GM13977 (cell line): ENCODE results near the gene SUMO4.

Experiments used
- DNase-seq: peaks from one replicate; pipeline ENCODE4 v3.0.0; 2012; ENCODE audit warnings: low spot score
- in situ Hi-C: fragments of 300-500 bp; cut with MboI; formaldehyde crosslinking; loops from one replicate; pipeline ENCODE4 v1.12.0; 2022; ENCODE audit warnings: low sequenced_read_pairs, low pct_unique_long_range_greater_than_20kb, mixed read lengths, inconsistent platforms; ENCODE audit not compliant: unreplicated experiment
- TF ChIP-seq, protein P1 (sequence below): IDR thresholded peaks from 2 replicates; pipeline ENCODE4 v1.5.1; 2012; ENCODE audit warnings: mild to moderate bottlenecking, control low read depth; ENCODE audit not compliant: insufficient read depth; ENCODE audit errors: extremely low read depth, missing control alignments

The SUMO4 gene

DNA sequence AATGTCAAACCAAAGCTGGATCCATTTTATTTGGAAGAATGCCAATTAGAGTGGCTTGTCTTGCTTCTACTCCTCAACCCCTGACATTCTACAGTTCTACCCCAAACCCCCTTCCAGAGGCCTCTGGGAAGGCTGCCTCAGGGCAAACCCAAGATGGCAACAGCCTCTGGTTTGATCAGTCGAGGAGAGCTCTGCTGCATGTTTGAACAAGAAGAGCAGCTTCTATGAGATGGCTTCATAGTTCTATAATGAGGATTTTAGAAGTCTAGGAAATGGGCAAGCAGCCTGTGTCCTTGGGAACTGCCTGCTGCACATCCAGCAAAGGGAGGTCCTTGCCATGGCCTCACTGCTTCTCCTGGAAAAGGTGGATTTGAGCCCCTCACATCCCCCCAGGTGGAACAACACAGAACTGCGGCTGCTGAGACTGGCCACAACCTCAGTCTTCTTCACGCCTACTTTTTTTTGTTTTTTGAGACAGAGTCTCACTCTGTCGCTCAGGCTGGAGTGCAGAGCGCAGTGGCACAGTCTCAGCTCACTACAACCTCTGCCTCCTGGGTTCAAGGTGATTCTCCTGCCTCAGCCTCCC is 46.8 kb downstream of the SUMO4 start:
- TF ChIP-seq, protein P1, sequence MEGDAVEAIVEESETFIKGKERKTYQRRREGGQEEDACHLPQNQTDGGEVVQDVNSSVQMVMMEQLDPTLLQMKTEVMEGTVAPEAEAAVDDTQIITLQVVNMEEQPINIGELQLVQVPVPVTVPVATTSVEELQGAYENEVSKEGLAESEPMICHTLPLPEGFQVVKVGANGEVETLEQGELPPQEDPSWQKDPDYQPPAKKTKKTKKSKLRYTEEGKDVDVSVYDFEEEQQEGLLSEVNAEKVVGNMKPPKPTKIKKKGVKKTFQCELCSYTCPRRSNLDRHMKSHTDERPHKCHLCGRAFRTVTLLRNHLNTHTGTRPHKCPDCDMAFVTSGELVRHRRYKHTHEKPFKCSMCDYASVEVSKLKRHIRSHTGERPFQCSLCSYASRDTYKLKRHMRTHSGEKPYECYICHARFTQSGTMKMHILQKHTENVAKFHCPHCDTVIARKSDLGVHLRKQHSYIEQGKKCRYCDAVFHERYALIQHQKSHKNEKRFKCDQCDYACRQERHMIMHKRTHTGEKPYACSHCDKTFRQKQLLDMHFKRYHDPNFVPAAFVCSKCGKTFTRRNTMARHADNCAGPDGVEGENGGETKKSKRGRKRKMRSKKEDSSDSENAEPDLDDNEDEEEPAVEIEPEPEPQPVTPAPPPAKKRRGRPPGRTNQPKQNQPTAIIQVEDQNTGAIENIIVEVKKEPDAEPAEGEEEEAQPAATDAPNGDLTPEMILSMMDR, result no peak
- in situ Hi-C loops, result no loop called here
- no peak for DNase-seq

GRCh38 chr6:149448821-149449453 is 48.9 kb downstream of the SUMO4 start:
- DNase-seq, result no peak
- in situ Hi-C loops, result no loop called here
- TF ChIP-seq, protein P1, result no peak

- in situ Hi-C loops, result no loop called here
- TF ChIP-seq, protein P1, result no peak
- no peak for DNase-seq
Observed at GRCh38 chr6:149449831-149450678, 50.0 kb downstream of the SUMO4 start.
